Caco-2 (cell line): ENCODE results near the gene DCAF8L1. TPM values are rescaled to one million over a fixed set of nuclear protein-coding genes. Genes with fewer than 3 reads are reported as not detected.
"Not testable (repeated sequence)": the region's sequence is repeated elsewhere in the genome, so short reads cannot be mapped to it uniquely, and the experiment has no call there.

Source experiments
- BruUV-seq: library from RNA; stranded (reverse); fragments of 400-500 nt; replicated peaks from 2 replicates; lab custom pipeline; 2021; lab: Mats Ljungman, UMichigan
- CTCF ChIA-PET: fragments of 300-600 bp; sonication (Branson Sonifier 250); formaldehyde crosslinking; loops from one replicate; lab custom pipeline; 2022; ENCODE audit warnings: antibody characterized with exemption; lab: Charles Lee
- POLR2A ChIA-PET: fragments of 300-600 bp; sonication (Branson Sonifier 250); formaldehyde crosslinking; loops from one replicate; lab custom pipeline; 2022; ENCODE audit warnings: antibody characterized with exemption; lab: Charles Lee
- DNase-seq, 2 experiments: peaks; one replicate each; pipeline versions ENCODE4 v3.0.0 to v3.0.0-alpha.2; 2020 to 2022
- H3K27me3 ChIP-seq: replicated peaks from 2 replicates; pipeline ENCODE4 v1.6.0; 2011; ENCODE audit warnings: low read length; ENCODE audit not compliant: control insufficient read depth, insufficient read depth
- H3K36me3 ChIP-seq: 2 replicates; pipeline ENCODE4 v1.5.1; 2011; ENCODE audit warnings: low read length; ENCODE audit not compliant: control insufficient read depth, insufficient read depth
- H3K4me1 ChIP-seq: fragments of 250-450 bp; sonication (Bioruptor Pico); 2 replicates; pipeline ENCODE4 v1.5.1; 2020; ENCODE audit warnings: mild to moderate bottlenecking
- H3K4me3 ChIP-seq: 2 replicates; pipeline ENCODE4 v1.5.1; 2011; ENCODE audit warnings: low read depth, mild to moderate bottlenecking, control low read depth, low read length
- H3K9me3 ChIP-seq: fragments of 250-450 bp; sonication (Bioruptor Pico); 2 replicates; pipeline ENCODE4 v1.5.1; 2020; ENCODE audit warnings: mild to moderate bottlenecking, moderate library complexity
- H3K27ac Mint-ChIP-seq: one replicate; pipeline ENCODE4 v1.8.0; 2022; ENCODE audit warnings: mixed read lengths; ENCODE audit not compliant: unreplicated experiment
- H3K27me3 Mint-ChIP-seq: one replicate; pipeline ENCODE4 v1.8.0; 2022; ENCODE audit warnings: mixed read lengths; ENCODE audit not compliant: insufficient read depth, unreplicated experiment
- H3K36me3 Mint-ChIP-seq: one replicate; pipeline ENCODE4 v1.8.0; 2022; ENCODE audit warnings: mild to moderate bottlenecking, mixed read lengths; ENCODE audit not compliant: insufficient read depth, unreplicated experiment
- H3K4me1 Mint-ChIP-seq: one replicate; pipeline ENCODE4 v1.8.0; 2022; ENCODE audit warnings: low read depth, mixed read lengths; ENCODE audit not compliant: unreplicated experiment
- H3K4me3 Mint-ChIP-seq: one replicate; pipeline ENCODE4 v1.8.0; 2022; ENCODE audit warnings: mild to moderate bottlenecking, moderate library complexity, mixed read lengths; ENCODE audit not compliant: unreplicated experiment
- H3K9me3 Mint-ChIP-seq: one replicate; pipeline ENCODE4 v1.8.0; 2022; ENCODE audit warnings: mixed read lengths; ENCODE audit not compliant: unreplicated experiment
- CTCF ChIP-seq, 2 experiments: fragments of 200-600 bp in 1 of 2; IDR thresholded peaks; 1 replicate in 1 of 2; 2 replicates in 1 of 2; pipeline versions ENCODE4 v1.5.1 to v1.8.0; 2011 to 2022; ENCODE audit warnings: antibody characterized with exemption in 1 of 2, control low read depth in 1 of 2, inconsistent platforms in 1 of 2, low read depth in 1 of 2, low read length in 1 of 2, mild to moderate bottlenecking in 1 of 2, moderate library complexity in 1 of 2; ENCODE audit not compliant: insufficient read depth in 1 of 2, severe bottlenecking in 1 of 2, unreplicated experiment in 1 of 2
- intact Hi-C: fragments of 100-400 bp; cut with micrococcal nuclease; formaldehyde crosslinking; loops from one replicate; pipeline ENCODE4 v1.10.0; 2022; ENCODE audit not compliant: unreplicated experiment
- total RNA-seq: library from RNA; stranded (reverse); gene quantifications from 2 replicates; pipeline ENCODE4 v1.2.3, GENCODE V29; 2022

DCAF8L1 gene
- total RNA-seq, 1 experiment from 2014 or later, result not detected

GRCh38 chrX:27966492-27966891 lies 14.8 kb downstream of the DCAF8L1 start:
- H3K9me3 ChIP-seq, result no peaks in the 10 kb centered on the region
- no peak for DNase-seq
- POLR2A ChIA-PET, result no interaction called here
- peaks cover 8% of the 10 kb centered on the region for H3K9me3 Mint-ChIP-seq
- no peaks in the 10 kb centered on the region for H3K36me3 ChIP-seq
- H3K27ac Mint-ChIP-seq, result no peak overlapping the region
- no peaks in the 10 kb centered on the region for H3K27me3 ChIP-seq
- H3K4me1 Mint-ChIP-seq, result no peaks in the 10 kb centered on the region
- H3K27me3 Mint-ChIP-seq, result no peaks in the 10 kb centered on the region
- H3K36me3 Mint-ChIP-seq, result no peaks in the 10 kb centered on the region
- intact Hi-C loops, result no loop called here
- no peak overlapping the region for H3K4me3 ChIP-seq
- H3K4me3 Mint-ChIP-seq, result no peak overlapping the region
- no peak for TF ChIP-seq CTCF (IDR thresholded peaks at IDR 0.05; ENCODE audit: insufficient read depth in 1 of 2, low read depth in 1 of 2, low read length in 1 of 2, severe bottlenecking in 1 of 2, unreplicated experiment in 1 of 2)
- H3K4me1 ChIP-seq, result no peaks in the 10 kb centered on the region
- CTCF ChIA-PET, result no interaction called here
- no TSS peak for BruUV-seq

GRCh38 chrX:27965348-27965747 lies 15.9 kb downstream of the DCAF8L1 start:
- H3K4me3 Mint-ChIP-seq, H3K4me1 Mint-ChIP-seq, H3K36me3 Mint-ChIP-seq, H3K27me3 Mint-ChIP-seq, H3K27me3 ChIP-seq, H3K4me3 ChIP-seq, BruUV-seq, H3K36me3 ChIP-seq, intact Hi-C loops, H3K27ac Mint-ChIP-seq, CTCF ChIA-PET, H3K9me3 Mint-ChIP-seq, POLR2A ChIA-PET, H3K4me1 ChIP-seq, DNase-seq, H3K9me3 ChIP-seq: not testable (repeated sequence)

- H3K9me3 ChIP-seq, result no peaks in the 10 kb centered on the region
- POLR2A ChIA-PET, result no interaction called here
- no peak for DNase-seq
- intact Hi-C loops, result no loop called here
- Mint-ChIP-seq H3K27me3 (no peaks in the 10 kb centered on the region), H3K9me3 (peaks cover 8% of the 10 kb centered on the region), H3K4me3 (no peak overlapping the region), H3K4me1 (no peaks in the 10 kb centered on the region), H3K36me3 (no peaks in the 10 kb centered on the region), H3K27ac (no peak overlapping the region)
- H3K4me3 ChIP-seq, result no peak overlapping the region
- TF ChIP-seq CTCF (IDR thresholded peaks at IDR 0.05; ENCODE audit: insufficient read depth in 1 of 2, low read depth in 1 of 2, low read length in 1 of 2, severe bottlenecking in 1 of 2, unreplicated experiment in 1 of 2), result no peak
- H3K4me1 ChIP-seq, result no peaks in the 10 kb centered on the region
- no TSS peak for BruUV-seq
- no peaks in the 10 kb centered on the region for H3K27me3 ChIP-seq
- CTCF ChIA-PET, result no interaction called here
- no peaks in the 10 kb centered on the region for H3K36me3 ChIP-seq
These were observed 16.8 kb downstream of the DCAF8L1 start for GRCh38 chrX:27964432-27964831.

GRCh38 chrX:27960410-27960809 lies 20.8 kb downstream of the DCAF8L1 start:
- H3K9me3 Mint-ChIP-seq, H3K36me3 Mint-ChIP-seq, DNase-seq, H3K27me3 ChIP-seq, H3K4me1 ChIP-seq, H3K36me3 ChIP-seq, CTCF ChIA-PET, H3K9me3 ChIP-seq, H3K4me3 ChIP-seq, H3K4me3 Mint-ChIP-seq, POLR2A ChIA-PET, H3K27ac Mint-ChIP-seq, BruUV-seq, H3K27me3 Mint-ChIP-seq, intact Hi-C loops, H3K4me1 Mint-ChIP-seq: not testable (repeated sequence)
